Iris pigment epithelial cell (primary cell): ENCODE data around the gene KIF9.
"Not testable (repeated sequence)": the region's sequence is repeated elsewhere in the genome, so short reads cannot be mapped to it uniquely, and the experiment has no call there.

Source experiments
- DNase-seq: peaks from one replicate; pipeline ENCODE4 v3.0.0-alpha.2; 2011; ENCODE audit warnings: low read depth

KIF9 gene

GRCh38 chr3:47251085-47251484, 31.5 kb downstream of the KIF9 start:
- not testable (repeated sequence) for DNase-seq

GRCh38 chr3:47250309-47251060, 32.1 kb downstream of the KIF9 start:
- peak; percentile 9 for DNase-seq

GRCh38 chr3:47247131-47248064, 35.2 kb downstream of the KIF9 start:
- DNase-seq: no peak

- no peak for DNase-seq
These were observed 37.3 kb downstream of the KIF9 start for GRCh38 chr3:47245271-47245670.

GRCh38 chr3:47244531-47245100, 38.0 kb downstream of the KIF9 start:
- DNase-seq: no peak

- DNase-seq: no peak
These were observed 39.0 kb downstream of the KIF9 start for GRCh38 chr3:47243419-47244147.

- DNase-seq: no peak
These were observed 42.7 kb downstream of the KIF9 start for GRCh38 chr3:47239929-47240328.

GRCh38 chr3:47238017-47238416, 44.6 kb downstream of the KIF9 start:
- DNase-seq: no peak

GRCh38 chr3:47228088-47228487, 54.5 kb downstream of the KIF9 start:
- no peak for DNase-seq

- DNase-seq: no peak
These were observed 54.9 kb downstream of the KIF9 start for GRCh38 chr3:47227678-47228077.

GRCh38 chr3:47225310-47225906, 57.2 kb downstream of the KIF9 start:
- peak; percentile 36 for DNase-seq

- no peak for DNase-seq
These were observed 58.8 kb downstream of the KIF9 start for GRCh38 chr3:47223755-47224154.

- no peak for DNase-seq
These were observed 60.8 kb downstream of the KIF9 start for GRCh38 chr3:47221798-47222197.

- no peak for DNase-seq
These were observed 71.7 kb downstream of the KIF9 start for GRCh38 chr3:47210863-47211405.

GRCh38 chr3:47206022-47206421, 76.6 kb downstream of the KIF9 start:
- DNase-seq: not testable (repeated sequence)

GRCh38 chr3:47204875-47205274, 77.7 kb downstream of the KIF9 start:
- DNase-seq: no peak

GRCh38 chr3:47202542-47202941, 80.1 kb downstream of the KIF9 start:
- DNase-seq: no peak

GRCh38 chr3:47197287-47197686, 85.3 kb downstream of the KIF9 start:
- no peak for DNase-seq

- DNase-seq: no peak
These were observed 87.6 kb downstream of the KIF9 start for GRCh38 chr3:47194994-47195393.

- DNase-seq: peak; percentile 86
These were observed 88.4 kb downstream of the KIF9 start for GRCh38 chr3:47193871-47194859.
